HepG2 (cell line): ENCODE measurements around the gene B4GALT5. TPM values are rescaled to one million over a fixed set of nuclear protein-coding genes. Genes with fewer than 3 reads are reported as not detected.

Experiments
- ATAC-seq: fragments of 200-7000 bp; cut with Tn5 transposase; 3 replicates; pipeline ENCODE4 v1.9.1; 2020; ENCODE audit warnings: mild to moderate bottlenecking, moderate library complexity
- BruUV-seq: library from RNA; stranded (reverse); fragments of 400-500 nt; replicated peaks from 2 replicates; lab custom pipeline; 2021; lab: Mats Ljungman, UMichigan
- CTCF ChIA-PET: fragments of 300-600 bp; formaldehyde crosslinking; extraction: SDS; loops from one replicate; lab custom pipeline; 2021; ENCODE audit warnings: low total read pairs, inconsistent platforms, low intra/inter-chr PET ratio; lab: Yijun Ruan, JAX
- POLR2A ChIA-PET: fragments of 350-600 bp; sonication (Branson Sonifier 250); formaldehyde crosslinking; loops from one replicate; lab custom pipeline; 2020; ENCODE audit warnings: antibody characterized with exemption, inconsistent platforms; lab: Yijun Ruan, JAX
- DNase-seq: peaks from one replicate; pipeline ENCODE4 v3.0.0-alpha.2; 2015; ENCODE audit warnings: low spot score
- FAIRE-seq: peaks from 3 replicates; lab custom pipeline; 2011; peaks lifted over from hg19 to GRCh38; lab: Jason Lieb, UNC
- H2AFZ ChIP-seq: one replicate; pipeline ENCODE4 v1.6.1; 2011; ENCODE audit warnings: low read length, inconsistent platforms
- H3K27ac ChIP-seq: fragments of 300-600 bp; 3 replicates; pipeline ENCODE4 v1.8.0; 2011; ENCODE audit warnings: mixed run types, mild to moderate bottlenecking, mixed read lengths, low read length, inconsistent platforms; ENCODE audit not compliant: insufficient read depth; ENCODE audit errors: extremely low read length
- H3K27me3 ChIP-seq, 2 experiments: fragments of 200-600 bp in 1 of 2; 2 replicates in 1 of 2; 3 replicates in 1 of 2; pipeline versions ENCODE4 v1.6.0 to v1.8.0; 2011; ENCODE audit warnings: low read length in 2 of 2, mild to moderate bottlenecking in 2 of 2, moderate library complexity in 2 of 2, inconsistent platforms in 1 of 2; ENCODE audit not compliant: insufficient read depth in 2 of 2, control insufficient read depth in 1 of 2
- H3K36me3 ChIP-seq, 2 experiments: fragments of 200-600 bp in 1 of 2; replicated peaks in 1 of 2; 2 replicates in 1 of 2; 3 replicates in 1 of 2; pipeline versions ENCODE4 v1.5.1 to v1.8.0; 2011; ENCODE audit warnings: low read length in 2 of 2, inconsistent platforms in 1 of 2; ENCODE audit not compliant: insufficient read depth in 2 of 2, control insufficient read depth in 1 of 2
- H3K4me1 ChIP-seq: 2 replicates; pipeline ENCODE4 v1.5.1; 2012; ENCODE audit warnings: low read length, inconsistent platforms; ENCODE audit not compliant: insufficient read depth
- H3K4me2 ChIP-seq: 2 replicates; pipeline ENCODE4 v1.6.0; 2011; ENCODE audit warnings: low read depth, low read length, inconsistent platforms
- H3K4me3 ChIP-seq, 3 experiments: fragments of 200-600 bp in 1 of 3; sonication (generic), shearing (Covaris generic) in 1 of 3; replicated peaks in 1 of 3; 2 replicates each; pipeline ENCODE4 v1.5.1; 2011 to 2016; ENCODE audit warnings: low read length in 3 of 3, inconsistent platforms in 2 of 3, low read depth in 2 of 3, mild to moderate bottlenecking in 2 of 3, control low read depth in 1 of 3, mixed read lengths in 1 of 3; ENCODE audit not compliant: insufficient read depth in 1 of 3
- H3K79me2 ChIP-seq: one replicate; pipeline ENCODE4 v1.6.1; 2011; ENCODE audit warnings: low read length, inconsistent platforms; ENCODE audit not compliant: insufficient read depth
- H3K9ac ChIP-seq: 2 replicates; pipeline ENCODE4 v1.6.0; 2011; ENCODE audit warnings: mild to moderate bottlenecking, low read depth, low read length, inconsistent platforms; ENCODE audit not compliant: insufficient read depth
- H3K9me3 ChIP-seq: 2 replicates; pipeline ENCODE4 v1.5.1; 2012; ENCODE audit warnings: mild to moderate bottlenecking, low read length
- H4K20me1 ChIP-seq: 2 replicates; pipeline ENCODE4 v1.6.0; 2011; ENCODE audit warnings: inconsistent platforms, mild to moderate bottlenecking, low read length, moderate library complexity; ENCODE audit not compliant: insufficient read depth
- BORCS8-MEF2B ChIP-seq: sonication (generic); formaldehyde crosslinking; IDR thresholded peaks from 2 replicates; pipeline ENCODE4 v1.8.0; 2022; ENCODE audit warnings: mild to moderate bottlenecking, missing genetic modification reagents
- CCDC6 ChIP-seq: sonication (generic); formaldehyde crosslinking; IDR thresholded peaks from 2 replicates; pipeline ENCODE4 v1.8.1; 2022; ENCODE audit warnings: mild to moderate bottlenecking, missing genetic modification reagents, moderate library complexity
- ETV5 ChIP-seq: IDR thresholded peaks from 2 replicates; pipeline ENCODE4 v1.6.1; 2018; ENCODE audit warnings: missing biosample characterization, missing genetic modification reagents, inconsistent platforms, borderline replicate concordance
- HMG20A ChIP-seq: IDR thresholded peaks from 2 replicates; pipeline ENCODE4 v1.6.1; 2016; ENCODE audit warnings: borderline replicate concordance
- HNRNPH1 ChIP-seq: fragments of 200-400 bp; formaldehyde crosslinking; optimal IDR thresholded peaks from 2 replicates; pipeline ENCODE3; 2017; ENCODE audit warnings: mild to moderate bottlenecking, low read depth, low read length
- NR2F1 ChIP-seq, 2 experiments: fragments of 450-650 bp in 1 of 2; formaldehyde crosslinking in 1 of 2; IDR thresholded peaks; 2 replicates each; pipeline versions ENCODE4 v1.5.0 to v1.6.1; 2016 to 2020; ENCODE audit warnings: mild to moderate bottlenecking in 1 of 2, missing compliant biosample characterization in 1 of 2, missing genetic modification reagents in 1 of 2, moderate library complexity in 1 of 2
- PTBP1 ChIP-seq: fragments of 200-400 bp; formaldehyde crosslinking; IDR thresholded peaks from 2 replicates; pipeline ENCODE4 v1.6.1; 2018; ENCODE audit warnings: low read length, low read depth; ENCODE audit not compliant: poor library complexity, severe bottlenecking
- ZBTB38 ChIP-seq: sonication (generic); formaldehyde crosslinking; IDR thresholded peaks from 2 replicates; pipeline ENCODE4 v1.5.1; 2020; ENCODE audit warnings: mild to moderate bottlenecking, missing genetic modification reagents
- ZNF234 ChIP-seq: sonication (generic); formaldehyde crosslinking; conservative IDR thresholded peaks from 2 replicates; pipeline ENCODE4 v1.5.1; 2020; ENCODE audit warnings: mild to moderate bottlenecking, missing genetic modification reagents
- ZNF3 ChIP-seq: IDR thresholded peaks from 2 replicates; pipeline ENCODE4 v1.7.0; 2017; ENCODE audit warnings: inconsistent platforms
- ZNF317 ChIP-seq: sonication (generic); formaldehyde crosslinking; IDR thresholded peaks from 2 replicates; pipeline ENCODE4 v1.5.0; 2020; ENCODE audit warnings: mild to moderate bottlenecking, missing genetic modification reagents
- ZNF335 ChIP-seq: sonication (generic); formaldehyde crosslinking; IDR thresholded peaks from 2 replicates; pipeline ENCODE4 v1.4.0; 2020; ENCODE audit warnings: missing genetic modification reagents
- ZNF354B ChIP-seq: sonication (generic); formaldehyde crosslinking; IDR thresholded peaks from 2 replicates; pipeline ENCODE4 v1.8.0; 2022; ENCODE audit warnings: mild to moderate bottlenecking, missing genetic modification reagents
- ZNF460 ChIP-seq: sonication (generic); formaldehyde crosslinking; IDR thresholded peaks from 2 replicates; pipeline ENCODE4 v1.5.1; 2020; ENCODE audit warnings: missing genetic modification reagents, mild to moderate bottlenecking, borderline replicate concordance
- WGBS: methylation state at CpG from one replicate; pipeline ENCODE4 v1.1.6; 2017; ENCODE audit warnings: low lambda C conversion rate; 5-methylcytosine and 5-hydroxymethylcytosine counted together
- in situ Hi-C: cut with HindIII; loops from 2 replicates; pipeline ENCODE4 v1.10.0; 2017; ENCODE audit warnings: low pct_unique_long_range_greater_than_20kb; ENCODE audit not compliant: extremely low pct_ligation_motif_present
- intact Hi-C: fragments of 100-400 bp; cut with micrococcal nuclease; formaldehyde crosslinking; loops from one replicate; pipeline ENCODE4 v1.10.0; 2022; ENCODE audit not compliant: unreplicated experiment
- polyA plus RNA-seq, 8 experiments: library from polyadenylated mRNA; depleted of rRNA in 3 of 8; stranded (reverse) in 7 of 8; unstranded in 1 of 8; fragments of >200 nt; fragmentation: Illumina TruSeq in 4 of 8; extraction: Trizol in 4 of 8; gene quantifications; 2 replicates each; pipeline versions ENCODE4 v1.2.1 to v1.2.3, GENCODE V29; 2011 to 2016; ENCODE audit warnings: low read depth in 4 of 8, missing spikeins in 1 of 8, mixed read lengths in 1 of 8; ENCODE audit not compliant: insufficient read depth in 1 of 8
- total RNA-seq, 5 experiments: library from RNA; depleted of rRNA; stranded (reverse); fragments of >200 nt; fragmentation: Illumina TruSeq; extraction: Trizol; gene quantifications; 2 replicates each; pipeline ENCODE4 v1.2.3, GENCODE V29; 2016; ENCODE audit warnings: low read depth in 1 of 5
- TF ChIP-seq, protein P1 (sequence below): IDR thresholded peaks from 2 replicates; pipeline ENCODE4 v1.6.1; 2016; ENCODE audit warnings: control low read depth
- TF ChIP-seq, protein P2 (sequence below): IDR thresholded peaks from 2 replicates; pipeline ENCODE4 v1.6.1; 2012; ENCODE audit warnings: low read depth, low read length, improper control_type of control experiment
- TF ChIP-seq, protein P3 (sequence below): sonication (generic); formaldehyde crosslinking; IDR thresholded peaks from 2 replicates; pipeline ENCODE4 v1.4.0; 2020; ENCODE audit warnings: missing genetic modification reagents

The B4GALT5 gene
- total and polyA plus RNA-seq, 2 of the 13 experiments (the other 11 are each of a cell fraction or from before 2014, with no cell fraction given): 27.3 to 30.9 TPM

DNA sequence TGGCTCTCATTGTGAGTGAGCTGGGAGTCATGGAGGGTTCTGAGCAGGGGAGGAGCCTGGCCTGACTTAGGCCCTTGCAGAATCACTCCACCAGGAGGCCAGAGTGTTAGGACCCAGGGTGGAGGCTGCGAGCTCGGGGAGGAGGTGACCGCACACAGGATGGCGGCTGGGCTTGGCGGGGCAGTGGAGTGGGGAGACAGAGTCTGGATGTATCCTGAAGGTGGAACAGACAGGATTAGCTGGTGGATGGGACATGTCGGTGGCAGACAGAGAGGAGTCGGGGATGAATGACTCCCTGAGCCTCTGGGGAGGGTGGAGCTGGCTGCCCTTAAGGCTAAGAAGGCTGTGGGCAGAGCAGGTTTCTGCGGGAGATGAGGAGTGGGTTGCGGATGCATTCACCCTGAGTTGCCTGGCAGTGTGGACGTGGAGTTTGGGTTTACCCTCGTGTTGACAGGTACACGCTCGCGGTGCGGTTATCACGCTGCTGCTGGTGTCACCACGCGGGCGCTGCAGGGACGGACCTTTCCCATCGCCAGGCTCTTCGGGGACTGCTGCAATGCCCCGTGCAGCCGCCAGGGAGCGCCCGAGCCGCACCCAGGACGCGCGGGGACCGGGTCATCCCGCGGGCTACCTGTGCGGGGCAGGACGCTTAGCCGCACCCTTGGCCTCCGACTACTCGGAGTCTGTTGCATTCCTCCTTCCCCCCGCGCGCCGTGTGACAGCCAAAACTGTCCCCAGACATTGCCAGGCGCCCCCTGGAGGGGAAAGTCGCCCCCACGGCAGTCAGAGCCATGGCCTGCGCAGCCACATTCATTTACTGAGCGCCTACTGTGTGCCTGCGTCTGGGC lies 102.8 kb downstream of the B4GALT5 start:
- Histone ChIP-seq H3K4me3 (peak overlapping the region; percentile 58 to 84 (median 63)), H4K20me1 (no peaks in the 10 kb centered on the region), H2AFZ (peak overlapping the region; percentile 83), H3K4me1 (peaks cover 67% of the 10 kb centered on the region), H3K27ac (no peak overlapping the region), H3K4me2 (peak overlapping the region; percentile 99), H3K79me2 (no peaks in the 10 kb centered on the region), H3K9me3 (no peaks in the 10 kb centered on the region), H3K27me3 (no peaks in the 10 kb centered on the region; a peak in 1 of 5 replicates), H3K36me3 (no peaks in the 10 kb centered on the region), H3K9ac (peak overlapping the region; percentile 32)
- no peak for FAIRE-seq
- intact Hi-C loops: loop anchor here (1.0 to 2.0 kb wide), 6 partner anchors 64 to 318 kb away; partner anchors contain the start of gene B4GALT5
- WGBS: 9% methylated on average over 34 of the region's 48 CpGs
- DNase-seq: peak; percentile 87
- POLR2A ChIA-PET: interaction anchor here (0.6 to 1.6 kb wide), 10 partner anchors 10 to 235 kb away, joined by 3 to 18 read pairs (median 4); partner anchors contain the start of gene SLC9A8
- ATAC-seq: peak; percentile 82
- no TSS peak for BruUV-seq
- CTCF ChIA-PET: interaction anchor here (0.7 to 6.4 kb wide), 21 partner anchors 27 to 317 kb away, joined by 3 to 282 read pairs (median 5); partner anchors contain the start of genes B4GALT5 and SLC9A8
- in situ Hi-C loops: no loop called here
- no peak; the same call in 1 of the 2 replicates for TF ChIP-seq HMG20A (CRISPR knock-in tag)
- TF ChIP-seq HNRNPH1: peak; percentile 53
- TF ChIP-seq ZNF3 (CRISPR knock-in tag): no peak
- TF ChIP-seq NR2F1 (CRISPR knock-in tag; IDR thresholded peaks at IDR 0.05): peak; percentile 14 to 38; a peak in 1 of 4 replicates
- TF ChIP-seq PTBP1: no peak
- TF ChIP-seq, protein P1, sequence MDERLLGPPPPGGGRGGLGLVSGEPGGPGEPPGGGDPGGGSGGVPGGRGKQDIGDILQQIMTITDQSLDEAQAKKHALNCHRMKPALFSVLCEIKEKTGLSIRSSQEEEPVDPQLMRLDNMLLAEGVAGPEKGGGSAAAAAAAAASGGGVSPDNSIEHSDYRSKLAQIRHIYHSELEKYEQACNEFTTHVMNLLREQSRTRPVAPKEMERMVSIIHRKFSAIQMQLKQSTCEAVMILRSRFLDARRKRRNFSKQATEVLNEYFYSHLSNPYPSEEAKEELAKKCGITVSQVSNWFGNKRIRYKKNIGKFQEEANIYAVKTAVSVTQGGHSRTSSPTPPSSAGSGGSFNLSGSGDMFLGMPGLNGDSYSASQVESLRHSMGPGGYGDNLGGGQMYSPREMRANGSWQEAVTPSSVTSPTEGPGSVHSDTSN (CRISPR knock-in tag): no peak
- peak; percentile 89 for TF ChIP-seq BORCS8-MEF2B
- TF ChIP-seq, protein P2, sequence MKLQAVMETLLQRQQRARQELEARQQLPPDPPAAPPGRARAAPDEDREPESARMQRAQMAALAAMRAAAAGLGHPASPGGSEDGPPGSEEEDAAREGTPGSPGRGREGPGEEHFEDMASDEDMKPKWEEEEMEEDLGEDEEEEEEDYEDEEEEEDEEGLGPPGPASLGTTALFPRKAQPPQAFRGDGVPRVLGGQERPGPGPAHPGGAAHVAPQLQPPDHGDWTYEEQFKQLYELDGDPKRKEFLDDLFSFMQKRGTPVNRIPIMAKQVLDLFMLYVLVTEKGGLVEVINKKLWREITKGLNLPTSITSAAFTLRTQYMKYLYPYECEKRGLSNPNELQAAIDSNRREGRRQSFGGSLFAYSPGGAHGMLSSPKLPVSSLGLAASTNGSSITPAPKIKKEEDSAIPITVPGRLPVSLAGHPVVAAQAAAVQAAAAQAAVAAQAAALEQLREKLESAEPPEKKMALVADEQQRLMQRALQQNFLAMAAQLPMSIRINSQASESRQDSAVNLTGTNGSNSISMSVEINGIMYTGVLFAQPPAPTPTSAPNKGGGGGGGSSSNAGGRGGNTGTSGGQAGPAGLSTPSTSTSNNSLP: peak; percentile 58; the same call in 1 of the 2 replicates
- peak; percentile 28; the same call in 1 of the 2 replicates for TF ChIP-seq ZNF460
- peak; percentile 64 for TF ChIP-seq ZNF354B
- peak; percentile 95 for TF ChIP-seq ZBTB38 (CRISPR knock-in tag)
- TF ChIP-seq ZNF335: peak; percentile 61; the same call in 1 of the 2 replicates
- peak; percentile 97 for TF ChIP-seq ZNF234 (CRISPR knock-in tag)
- TF ChIP-seq CCDC6 (CRISPR knock-in tag): peak; percentile 74
- peak; percentile 89; the same call in 1 of the 2 replicates for TF ChIP-seq ZNF317 (CRISPR knock-in tag)
- TF ChIP-seq, protein P3, sequence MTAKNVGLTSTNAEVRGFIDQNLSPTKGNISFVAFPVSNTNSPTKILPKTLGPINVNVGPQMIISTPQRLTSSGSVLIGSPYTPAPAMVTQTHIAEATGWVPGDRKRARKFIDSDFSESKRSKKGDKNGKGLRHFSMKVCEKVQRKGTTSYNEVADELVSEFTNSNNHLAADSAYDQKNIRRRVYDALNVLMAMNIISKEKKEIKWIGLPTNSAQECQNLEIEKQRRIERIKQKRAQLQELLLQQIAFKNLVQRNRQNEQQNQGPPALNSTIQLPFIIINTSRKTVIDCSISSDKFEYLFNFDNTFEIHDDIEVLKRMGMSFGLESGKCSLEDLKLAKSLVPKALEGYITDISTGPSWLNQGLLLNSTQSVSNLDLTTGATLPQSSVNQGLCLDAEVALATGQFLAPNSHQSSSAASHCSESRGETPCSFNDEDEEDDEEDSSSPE (CRISPR knock-in tag): peak; percentile 69
- peak; percentile 62 for TF ChIP-seq ETV5 (CRISPR knock-in tag)
